GM12878 (cell line): ENCODE results near the gene NBDY. TPM values are rescaled to one million over a fixed set of nuclear protein-coding genes. Genes with fewer than 3 reads are reported as not detected.

ENCODE experiments used
- ATAC-seq: fragments of 200-7000 bp; cut with Tn5 transposase; 3 replicates; pipeline ENCODE4 v1.9.1; 2020; ENCODE audit warnings: mild to moderate bottlenecking, moderate library complexity
- BruUV-seq: library from RNA; stranded (reverse); fragments of 400-500 nt; replicated peaks from 2 replicates; lab custom pipeline; 2021; lab: Mats Ljungman, UMichigan
- CTCF ChIA-PET: fragments of 300-600 bp; sonication (Branson Sonifier 250); formaldehyde crosslinking; extraction: SDS; loops from one replicate; lab custom pipeline; 2021; ENCODE audit warnings: inconsistent platforms; lab: Yijun Ruan, JAX
- POLR2A ChIA-PET: fragments of 350-600 bp; formaldehyde crosslinking; extraction: SDS; loops from one replicate; lab custom pipeline; 2021; ENCODE audit warnings: inconsistent platforms; lab: Charles Lee
- RAD21 ChIA-PET: fragments of 300-600 bp; sonication (Branson Sonifier 250); formaldehyde crosslinking; loops from one replicate; lab custom pipeline; 2023; ENCODE audit warnings: antibody characterized with exemption; ENCODE audit not compliant: unreplicated experiment; lab: Charles Lee
- SMC1A ChIA-PET: fragments of 300-600 bp; sonication (Branson Sonifier 250); formaldehyde crosslinking; loops from one replicate; lab custom pipeline; 2023; ENCODE audit not compliant: unreplicated experiment, uncharacterized antibody; lab: Charles Lee
- DNase-seq: peaks from one replicate; pipeline ENCODE4 v3.0.0-alpha.2; 2011; ENCODE audit warnings: low read depth, low spot score
- FAIRE-seq: peaks from 3 replicates; lab custom pipeline; 2011; peaks lifted over from hg19 to GRCh38; lab: Jason Lieb, UNC
- H2AFZ ChIP-seq: 2 replicates; pipeline ENCODE4 v1.6.0; 2011; ENCODE audit warnings: low read depth, low read length, control low read depth; ENCODE audit not compliant: control insufficient read depth
- H3K27ac ChIP-seq: 2 replicates; pipeline ENCODE4 v1.5.1; 2011; ENCODE audit warnings: control low read depth; ENCODE audit not compliant: control insufficient read depth, insufficient read depth
- H3K27me3 ChIP-seq, 2 experiments: replicated peaks in 1 of 2; 2 replicates each; pipeline versions ENCODE4 v1.6.0 to v1.6.1; 2011; ENCODE audit warnings: low read length in 1 of 2; ENCODE audit not compliant: control insufficient read depth in 2 of 2, insufficient read depth in 2 of 2
- H3K36me3 ChIP-seq, 2 experiments: 2 replicates each; pipeline ENCODE4 v1.5.1; 2011; ENCODE audit warnings: low read length in 1 of 2; ENCODE audit not compliant: control insufficient read depth in 2 of 2, insufficient read depth in 2 of 2
- H3K4me1 ChIP-seq: 2 replicates; pipeline ENCODE4 v1.6.1; 2011; ENCODE audit warnings: mild to moderate bottlenecking, low read length, moderate library complexity, mixed read lengths; ENCODE audit not compliant: control insufficient read depth, insufficient read depth
- H3K4me2 ChIP-seq: 2 replicates; pipeline ENCODE4 v1.6.0; 2011; ENCODE audit warnings: control low read depth; ENCODE audit not compliant: control insufficient read depth, insufficient read depth
- H3K4me3 ChIP-seq: fragments of 200-600 bp; sonication (generic); 2 replicates; pipeline ENCODE4 v1.5.1; 2016
- H3K79me2 ChIP-seq: 2 replicates; pipeline ENCODE4 v1.6.0; 2011; ENCODE audit warnings: low read length; ENCODE audit not compliant: control insufficient read depth, insufficient read depth
- H3K9ac ChIP-seq: 2 replicates; pipeline ENCODE4 v1.8.0; 2011; ENCODE audit warnings: low read length, control low read depth, mixed read lengths; ENCODE audit not compliant: control insufficient read depth, insufficient read depth
- H3K9me3 ChIP-seq: replicated peaks from 3 replicates; pipeline ENCODE4 v1.5.1; 2011; ENCODE audit warnings: mild to moderate bottlenecking, low read length; ENCODE audit not compliant: control insufficient read depth, insufficient read depth
- H4K20me1 ChIP-seq: 2 replicates; pipeline ENCODE4 v1.6.0; 2011; ENCODE audit not compliant: control insufficient read depth, insufficient read depth
- ATF7 ChIP-seq: fragments of 450-650 bp; IDR thresholded peaks from 2 replicates; pipeline ENCODE4 v1.6.1; 2016; ENCODE audit warnings: low read depth, mild to moderate bottlenecking
- DPF2 ChIP-seq: fragments of 450-650 bp; IDR thresholded peaks from 2 replicates; pipeline ENCODE4 v1.6.1; 2017; ENCODE audit warnings: mild to moderate bottlenecking
- EP300 ChIP-seq, 2 experiments: fragments of 150-350 bp in 1 of 2; IDR thresholded peaks; 2 replicates each; pipeline ENCODE4 v1.6.1; 2011 to 2012; ENCODE audit warnings: low read depth in 2 of 2, low read length in 2 of 2, borderline replicate concordance in 1 of 2, improper control_type of control experiment in 1 of 2, inconsistent platforms in 1 of 2; ENCODE audit not compliant: control insufficient read depth in 1 of 2
- IKZF2 ChIP-seq, 2 experiments: fragments of 450-650 bp; IDR thresholded peaks; 2 replicates each; pipeline ENCODE4 v1.6.1; 2017; ENCODE audit warnings: mild to moderate bottlenecking in 2 of 2, moderate library complexity in 2 of 2
- JUNB ChIP-seq: IDR thresholded peaks from 2 replicates; pipeline ENCODE4 v1.6.1; 2016; ENCODE audit warnings: antibody characterized with exemption, mild to moderate bottlenecking
- MTA2 ChIP-seq: fragments of 450-650 bp; IDR thresholded peaks from 2 replicates; pipeline ENCODE4 v1.6.1; 2016; ENCODE audit warnings: low read depth, mild to moderate bottlenecking, moderate library complexity
- NR2C1 ChIP-seq: fragments of 450-650 bp; IDR thresholded peaks from 2 replicates; pipeline ENCODE4 v1.6.1; 2017; ENCODE audit warnings: antibody characterized with exemption, mild to moderate bottlenecking, moderate library complexity
- SPI1 ChIP-seq: IDR thresholded peaks from 2 replicates; pipeline ENCODE4 v1.6.1; 2011; ENCODE audit warnings: low read depth, mild to moderate bottlenecking, low read length, moderate library complexity, borderline replicate concordance; ENCODE audit not compliant: insufficient read depth
- TBL1XR1 ChIP-seq: IDR thresholded peaks from 2 replicates; pipeline ENCODE4 v1.6.1; 2012; ENCODE audit warnings: low read depth, low read length, improper control_type of control experiment
- WGBS: methylation state at CpG from one replicate; pipeline ENCODE4 v1.1.6; 2016; ENCODE audit warnings: low lambda C conversion rate; ENCODE audit not compliant: insufficient replicate concordance, insufficient coverage; ENCODE audit errors: missing lambda C conversion rate; 5-methylcytosine and 5-hydroxymethylcytosine counted together
- in situ Hi-C: fragments of 300-500 bp; cut with MboI; formaldehyde crosslinking; loops from 9 replicates; pipeline ENCODE4 v1.14.3; 2018; ENCODE audit warnings: mixed read lengths
- intact Hi-C: fragments of 100-400 bp; cut with micrococcal nuclease; formaldehyde crosslinking; loops from one replicate; pipeline ENCODE4 v1.14.2; 2022; ENCODE audit not compliant: unreplicated experiment
- polyA plus RNA-seq, 11 experiments: library from polyadenylated mRNA; depleted of rRNA in 4 of 11; unstranded in 6 of 11; stranded (reverse) in 5 of 11; fragments of >200 nt; fragmentation: Nextera tagmentation in 4 of 11; fragmentation: Illumina TruSeq in 1 of 11; extraction: Ambion mirVana in 4 of 11; extraction: Trizol in 1 of 11; gene quantifications; 1 replicate in 1 of 11; 2 replicates in 10 of 11; pipeline versions ENCODE4 v1.2.1 to v1.2.3, GENCODE V29; 2011 to 2016; ENCODE audit warnings: inconsistent platforms in 2 of 11, missing spikeins in 2 of 11, low read depth in 1 of 11
- total RNA-seq, 4 experiments: library from RNA; depleted of rRNA in 3 of 4; stranded (reverse); fragments of >200 nt in 3 of 4; fragmentation: Illumina TruSeq in 1 of 4; extraction: Trizol in 1 of 4; gene quantifications; 2 replicates each; pipeline versions ENCODE4 v1.2.1 to v1.2.3, GENCODE V29; 2013 to 2021

NBDY gene
- total and polyA plus RNA-seq, 10 of the 15 experiments (the other 5 are each of a cell fraction or from before 2014, with no cell fraction given): 10.8 to 122 (median 61.5) TPM

DNA sequence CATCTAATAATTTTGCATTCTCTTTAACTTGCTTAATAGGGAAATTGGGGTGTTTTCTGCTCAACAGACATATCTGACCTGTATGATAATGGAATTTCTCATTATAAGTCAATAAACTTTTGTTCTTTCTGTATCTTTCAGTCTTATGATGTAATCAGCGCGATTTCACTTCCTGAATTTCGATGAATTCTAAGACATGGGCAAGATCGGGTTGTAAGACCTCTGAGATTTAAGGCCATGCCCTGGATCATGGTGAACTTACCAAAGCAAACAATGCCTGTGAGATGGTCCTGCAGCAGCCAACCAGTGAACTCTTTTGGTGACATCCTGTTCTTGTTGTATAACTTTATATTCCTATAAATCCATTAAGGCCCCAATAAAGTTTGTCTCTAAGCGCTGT is 88.1 kb downstream of the NBDY start:
- 23% methylated on average over 5 of the region's 5 CpGs for WGBS
- H3K79me2 ChIP-seq: no peaks in the 10 kb centered on the region; the same call in 1 of the 2 replicates
- no peak for DNase-seq
- POLR2A ChIA-PET: no interaction called here
- peak; percentile 72 for TF ChIP-seq SPI1
- peak; percentile 27; the same call in 1 of the 2 replicates for TF ChIP-seq MTA2
- 0 out of 4 replicates have a peak, but pooled peaks of 1 of the 2 experiments have one; percentile 9 for TF ChIP-seq IKZF2 (IDR thresholded peaks at IDR 0.05)
- no peak for TF ChIP-seq NR2C1
- 0 out of 2 replicates have a peak, but pooled peaks have one; percentile 28 for TF ChIP-seq ATF7
- 0 out of 4 replicates have a peak, but pooled peaks of 1 of the 2 experiments have one; percentile 21 for TF ChIP-seq EP300 (IDR thresholded peaks at IDR 0.05; ENCODE audit: borderline replicate concordance in 1 of 2, control insufficient read depth in 1 of 2, low read depth in 2 of 2, low read length in 2 of 2)
- TF ChIP-seq TBL1XR1: no peak
- peak; percentile 39 for TF ChIP-seq JUNB
- TF ChIP-seq DPF2: peak; percentile 39; the same call in 1 of the 2 replicates
- H3K36me3 ChIP-seq: no peaks in the 10 kb centered on the region
- CTCF ChIA-PET: no interaction called here
- H3K27ac ChIP-seq: no peak overlapping the region
- no peaks in the 10 kb centered on the region for H3K27me3 ChIP-seq
- in situ Hi-C loops (loop anchor here (25.0 kb wide), 7 partner anchors 470 to 1570 kb away; partner anchors contain the start of genes FAAH2, ZXDA and ZXDB), intact Hi-C loops (loop anchor here (10.0 kb wide), 1 partner anchor 308 kb away; the partner anchor contains the start of gene SPIN2B)
- no peak overlapping the region for H3K4me2 ChIP-seq
- H2AFZ ChIP-seq: no peak overlapping the region
- H3K9ac ChIP-seq: no peak overlapping the region
- no peaks in the 10 kb centered on the region for H3K9me3 ChIP-seq
- H3K4me1 ChIP-seq: peaks cover 7% of the 10 kb centered on the region
- H3K4me3 ChIP-seq: no peak overlapping the region
- BruUV-seq: no TSS peak
- peak; percentile 56 for ATAC-seq
- no peaks in the 10 kb centered on the region for H4K20me1 ChIP-seq
- RAD21 ChIA-PET: no interaction called here
- no peak for FAIRE-seq
- SMC1A ChIA-PET: no interaction called here
